HG02678 (cell line): ENCODE results near the gene ZNF385D.

Experiments used
- ATAC-seq: cut with Tn5 transposase; IDR thresholded peaks from one replicate; pipeline ENCODE4 v1.9.1; 2021; ENCODE audit warnings: mild to moderate bottlenecking, moderate library complexity; ENCODE audit not compliant: unreplicated experiment

ZNF385D gene

DNA sequence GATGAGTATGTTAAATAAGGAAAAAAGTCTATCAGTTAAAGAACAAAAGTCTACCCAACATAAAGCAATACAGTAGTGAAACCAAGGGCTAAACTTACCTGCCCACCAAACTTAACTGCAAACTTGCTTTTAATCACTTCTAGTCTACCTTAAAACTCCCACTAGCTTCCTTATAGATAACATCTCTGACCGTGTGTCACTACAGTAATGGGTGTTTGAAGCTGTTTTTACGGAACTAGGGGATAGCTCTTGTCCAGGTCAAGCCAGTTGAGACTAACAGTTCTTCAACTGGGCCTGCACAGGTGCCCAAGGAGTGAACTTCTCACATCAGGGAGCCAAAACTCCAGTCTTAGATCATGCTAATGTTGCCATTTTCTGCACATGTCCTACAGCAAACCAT is 132.3 kb downstream of the ZNF385D start:
- no peak for ATAC-seq

- no peak for ATAC-seq
These were observed 137.5 kb downstream of the ZNF385D start for GRCh38 chr3:21613372-21614070.

- no peak for ATAC-seq
These were observed 149.8 kb downstream of the ZNF385D start for GRCh38 chr3:21601178-21601577.

GRCh38 chr3:21599890-21600289 is 151.1 kb downstream of the ZNF385D start:
- ATAC-seq = no peak

DNA sequence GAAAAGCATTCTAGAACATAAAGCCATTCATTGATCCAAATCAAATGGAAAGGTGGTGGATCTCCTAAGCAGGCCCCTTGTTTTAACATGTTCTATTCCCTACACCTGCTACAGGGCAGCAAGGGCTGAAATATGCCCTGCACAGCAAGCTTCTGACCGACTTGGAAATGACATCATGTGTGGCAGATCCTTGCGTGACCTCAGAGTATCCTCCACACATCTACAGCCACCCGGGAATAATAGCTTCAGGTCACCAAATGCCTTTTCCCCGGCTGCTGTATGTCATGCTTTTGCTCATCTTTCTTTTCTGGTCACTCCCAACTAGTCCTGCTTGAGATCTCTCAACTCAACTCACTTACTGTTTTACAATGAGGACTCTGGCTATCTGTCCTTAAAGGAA is 158.2 kb downstream of the ZNF385D start:
- no peak for ATAC-seq

DNA sequence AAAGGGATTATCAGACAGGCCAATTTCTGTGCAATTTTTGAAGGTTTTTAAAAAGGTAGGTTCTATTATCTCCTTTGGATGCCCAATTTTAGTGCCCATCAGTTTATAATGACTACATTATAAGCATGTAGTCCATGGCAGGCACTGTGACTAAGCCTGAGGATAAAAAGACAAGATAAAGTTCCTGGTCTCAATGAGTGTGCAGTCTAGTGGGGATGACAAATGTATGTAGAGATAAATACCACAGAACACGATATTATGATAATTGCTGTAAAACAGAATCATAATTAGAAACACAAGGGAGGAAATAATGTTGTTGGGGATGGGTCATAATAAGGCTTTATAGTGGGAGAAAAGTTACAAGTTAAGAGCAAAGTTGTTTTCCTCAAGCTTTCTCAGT is 163.1 kb downstream of the ZNF385D start:
- ATAC-seq = no peak

GRCh38 chr3:21585216-21585740 is 165.7 kb downstream of the ZNF385D start:
- ATAC-seq = no peak

DNA sequence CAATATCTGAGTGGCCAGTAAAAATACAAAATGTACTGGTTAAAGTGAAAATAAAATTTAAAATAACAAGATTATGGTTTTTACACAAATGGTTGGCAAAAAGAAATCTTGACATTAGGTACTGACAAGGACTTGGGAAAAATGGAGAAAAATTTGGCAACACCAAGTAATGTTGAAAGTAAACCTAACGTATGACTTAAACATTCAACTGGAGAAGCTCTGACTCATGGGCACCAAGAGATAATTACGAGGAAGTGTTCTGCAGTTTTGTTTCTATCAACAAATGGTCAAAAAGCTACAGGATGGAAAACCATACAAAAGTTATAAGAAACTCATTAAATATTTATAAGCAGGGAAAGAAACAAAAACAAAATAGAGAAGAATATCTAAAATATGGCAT is 177.7 kb downstream of the ZNF385D start:
- ATAC-seq = no peak

GRCh38 chr3:21564531-21564930 is 186.5 kb downstream of the ZNF385D start:
- ATAC-seq = no peak

- ATAC-seq = no peak
These were observed 188.8 kb downstream of the ZNF385D start for GRCh38 chr3:21562243-21562642.

DNA sequence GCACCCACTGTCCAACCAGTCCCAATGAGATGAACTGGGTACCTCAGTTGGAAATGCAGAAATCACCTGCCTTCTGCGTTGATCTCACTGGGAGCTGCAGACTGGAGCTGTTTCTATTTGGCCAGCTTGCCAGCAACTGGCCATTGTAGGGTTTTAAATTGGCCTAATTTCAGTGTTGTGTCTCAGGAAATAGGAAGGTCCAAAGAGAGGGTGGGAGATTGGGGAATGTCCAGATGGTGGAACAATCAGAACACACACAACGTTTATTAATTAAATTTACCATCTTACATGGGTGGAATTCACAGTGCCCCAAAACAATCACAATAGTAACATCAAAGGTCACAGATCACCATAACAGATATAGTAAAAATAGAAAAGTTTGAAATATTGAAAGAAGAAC is 189.5 kb downstream of the ZNF385D start:
- ATAC-seq = no peak

DNA sequence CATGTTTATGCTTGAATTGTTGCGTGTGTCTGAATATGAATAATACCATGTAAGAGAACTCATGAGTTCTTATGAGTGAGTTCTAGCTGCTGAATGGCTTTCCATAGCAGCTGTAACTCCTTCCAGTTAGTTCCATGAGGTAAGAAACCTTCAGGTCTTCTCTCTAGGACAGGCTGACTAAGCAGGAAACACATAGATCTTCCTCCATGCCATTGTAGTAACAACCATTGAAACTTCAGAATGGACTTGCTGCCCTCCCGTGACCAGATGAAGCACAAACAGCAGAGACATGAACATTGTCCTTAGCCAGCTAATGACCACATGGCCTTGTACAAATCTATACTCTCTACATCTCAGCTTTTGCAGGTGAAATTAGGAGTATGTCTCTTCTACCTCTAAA is 200.0 kb downstream of the ZNF385D start:
- ATAC-seq = no peak

GRCh38 chr3:21544076-21544462 is 206.9 kb downstream of the ZNF385D start:
- ATAC-seq = no peak

- no peak for ATAC-seq
These were observed 207.5 kb downstream of the ZNF385D start for GRCh38 chr3:21543380-21544075.

DNA sequence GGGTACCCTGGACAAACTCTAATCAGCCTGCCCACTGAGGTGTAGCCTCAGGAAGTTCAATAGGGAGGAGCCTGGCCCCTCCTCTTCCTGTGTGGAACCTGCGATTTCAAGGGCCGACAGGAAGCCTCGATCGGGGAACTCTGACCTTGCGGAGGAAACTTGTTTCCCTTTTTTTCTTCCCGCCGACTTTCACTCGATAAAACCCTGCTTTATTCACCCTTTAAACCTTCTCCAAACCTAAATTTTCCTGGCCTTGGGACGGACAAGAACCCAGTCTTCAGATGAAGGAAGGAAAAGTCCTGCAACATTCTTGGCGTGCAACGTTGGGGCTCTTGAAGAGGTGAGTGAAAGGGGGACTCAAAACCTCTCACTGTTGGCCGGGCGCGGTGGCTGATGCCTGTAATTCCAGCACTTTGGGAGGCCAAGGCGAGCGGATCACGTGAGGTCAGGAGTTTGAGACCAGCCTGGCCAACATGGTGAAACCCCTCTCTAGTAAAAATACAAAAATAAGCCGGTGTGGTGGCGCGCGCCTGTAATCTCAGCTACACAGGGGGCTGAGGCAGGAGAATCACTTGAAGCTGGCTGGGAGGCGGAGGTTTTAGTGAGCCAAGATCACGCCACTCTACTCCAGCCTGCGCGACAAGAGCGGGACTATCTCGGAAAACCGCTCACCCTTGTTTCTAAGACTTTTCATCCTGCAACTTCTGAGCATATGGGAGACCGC is 208.2 kb downstream of the ZNF385D start:
- ATAC-seq = no peak

- ATAC-seq = no peak
These were observed 210.7 kb downstream of the ZNF385D start for GRCh38 chr3:21540265-21540664.

- no peak for ATAC-seq
These were observed 216.5 kb downstream of the ZNF385D start for GRCh38 chr3:21534462-21534861.

GRCh38 chr3:21533002-21533401 is 218.0 kb downstream of the ZNF385D start:
- no peak for ATAC-seq

DNA sequence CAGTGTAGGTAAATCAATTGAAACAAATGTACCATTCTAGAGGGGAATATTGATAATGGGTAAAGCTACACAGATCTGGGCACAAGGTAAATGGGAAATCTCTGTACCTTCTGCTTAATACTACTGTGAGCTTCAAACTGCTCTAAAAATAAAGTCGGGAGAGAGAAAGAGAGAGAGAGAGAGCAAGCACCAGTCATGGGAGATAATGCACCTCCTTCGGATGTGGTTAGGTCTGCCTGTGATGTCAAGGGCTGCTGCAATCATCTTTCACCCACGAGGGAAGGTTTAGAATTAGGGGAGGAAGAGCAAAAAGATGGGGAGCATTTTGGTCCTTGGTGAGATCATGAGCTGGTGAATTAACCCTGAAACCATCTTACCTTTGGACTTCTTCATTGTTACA is 219.1 kb downstream of the ZNF385D start:
- no peak for ATAC-seq

- ATAC-seq = no peak
These were observed 222.6 kb downstream of the ZNF385D start for GRCh38 chr3:21528291-21528995.

GRCh38 chr3:21526461-21526860 is 224.5 kb downstream of the ZNF385D start:
- no peak for ATAC-seq
